Measurements from ENCODE around the gene TSPAN9.

DNA sequence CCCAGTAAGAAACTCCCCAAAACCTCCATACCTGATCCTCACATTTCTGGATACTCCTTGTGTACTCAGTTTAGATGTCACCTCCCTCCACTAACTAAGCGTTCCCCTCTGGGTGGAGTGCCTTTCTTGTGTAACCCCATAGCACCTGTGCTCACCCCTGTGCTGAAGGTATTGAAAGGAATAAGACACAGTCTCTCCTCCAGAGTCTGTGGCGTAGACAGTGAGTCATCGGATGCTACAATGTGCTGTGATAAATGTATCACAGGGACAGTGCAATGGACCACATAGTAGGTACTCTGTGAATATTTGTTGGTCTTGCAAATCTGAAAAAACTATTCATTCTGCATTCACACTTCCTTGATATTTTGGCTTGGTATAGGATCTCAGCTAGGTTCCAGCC is 30.8 kb downstream of the TSPAN9 start:
- TF ChIP-seq, protein P1, sequence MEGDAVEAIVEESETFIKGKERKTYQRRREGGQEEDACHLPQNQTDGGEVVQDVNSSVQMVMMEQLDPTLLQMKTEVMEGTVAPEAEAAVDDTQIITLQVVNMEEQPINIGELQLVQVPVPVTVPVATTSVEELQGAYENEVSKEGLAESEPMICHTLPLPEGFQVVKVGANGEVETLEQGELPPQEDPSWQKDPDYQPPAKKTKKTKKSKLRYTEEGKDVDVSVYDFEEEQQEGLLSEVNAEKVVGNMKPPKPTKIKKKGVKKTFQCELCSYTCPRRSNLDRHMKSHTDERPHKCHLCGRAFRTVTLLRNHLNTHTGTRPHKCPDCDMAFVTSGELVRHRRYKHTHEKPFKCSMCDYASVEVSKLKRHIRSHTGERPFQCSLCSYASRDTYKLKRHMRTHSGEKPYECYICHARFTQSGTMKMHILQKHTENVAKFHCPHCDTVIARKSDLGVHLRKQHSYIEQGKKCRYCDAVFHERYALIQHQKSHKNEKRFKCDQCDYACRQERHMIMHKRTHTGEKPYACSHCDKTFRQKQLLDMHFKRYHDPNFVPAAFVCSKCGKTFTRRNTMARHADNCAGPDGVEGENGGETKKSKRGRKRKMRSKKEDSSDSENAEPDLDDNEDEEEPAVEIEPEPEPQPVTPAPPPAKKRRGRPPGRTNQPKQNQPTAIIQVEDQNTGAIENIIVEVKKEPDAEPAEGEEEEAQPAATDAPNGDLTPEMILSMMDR (conservative IDR thresholded peaks at IDR 0.05), result no peak
- TF ChIP-seq EZH2 (IDR thresholded peaks at IDR 0.05; ENCODE audit: low read depth), result no peak
